ENCODE results near the gene ALOX12B.
"Not testable (repeated sequence)": the region's sequence is repeated elsewhere in the genome, so short reads cannot be mapped to it uniquely, and the experiment has no call there.

Gene ALOX12B

DNA sequence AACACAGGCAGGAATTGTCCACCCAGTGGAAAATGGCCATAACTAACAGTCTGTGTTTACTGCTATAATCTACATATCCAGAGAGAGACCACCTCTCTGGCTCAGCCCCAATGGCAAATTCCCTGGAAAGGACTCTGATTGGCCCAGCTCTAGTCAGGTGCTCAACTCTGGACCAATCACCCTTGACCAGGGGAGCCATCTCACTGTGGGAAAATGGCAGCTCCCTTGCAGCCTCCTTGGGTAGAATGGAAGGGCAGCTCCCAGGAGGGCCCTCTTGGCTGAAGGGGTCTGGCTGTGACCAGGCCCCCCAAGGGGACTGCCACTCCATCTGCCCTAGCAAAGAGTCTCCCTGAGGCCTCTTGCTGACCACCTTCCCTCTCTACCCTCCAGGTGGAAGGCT lies 45.5 kb downstream of the ALOX12B start:
- no peak for DNase-seq

DNA sequence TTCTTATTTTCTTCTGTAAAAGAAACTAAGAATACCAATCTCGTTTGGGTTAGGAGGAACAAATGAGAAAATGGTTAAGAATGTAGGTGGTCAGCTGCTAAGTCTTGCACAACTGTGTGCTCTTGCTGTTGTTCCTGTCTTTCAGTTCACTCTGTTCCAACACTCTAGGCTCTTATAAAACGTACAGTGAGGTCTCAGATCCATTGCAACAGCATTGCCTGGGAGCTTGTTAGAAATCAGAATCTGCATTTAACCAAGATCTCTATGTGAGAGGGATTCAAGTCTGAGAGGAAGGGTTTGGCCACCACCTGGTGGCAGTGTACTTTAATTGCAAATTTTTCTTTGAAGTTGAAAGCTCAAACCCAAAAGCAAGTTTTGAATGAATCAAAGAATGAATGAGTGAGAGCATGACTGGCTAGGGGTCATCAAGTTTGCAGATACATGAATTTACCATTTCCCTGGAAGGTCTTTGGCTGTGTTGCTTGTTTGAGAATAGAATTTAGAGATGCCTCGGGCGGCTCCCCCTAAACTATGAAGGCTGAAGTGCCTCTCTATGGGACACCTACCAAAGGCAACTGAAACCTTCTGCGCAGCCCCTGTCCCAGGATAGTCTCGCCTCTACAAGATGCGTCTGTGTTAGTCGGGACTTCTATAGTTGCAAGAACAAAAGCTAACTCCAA lies 46.1 kb downstream of the ALOX12B start:
- DNase-seq: peak; percentile 43

DNA sequence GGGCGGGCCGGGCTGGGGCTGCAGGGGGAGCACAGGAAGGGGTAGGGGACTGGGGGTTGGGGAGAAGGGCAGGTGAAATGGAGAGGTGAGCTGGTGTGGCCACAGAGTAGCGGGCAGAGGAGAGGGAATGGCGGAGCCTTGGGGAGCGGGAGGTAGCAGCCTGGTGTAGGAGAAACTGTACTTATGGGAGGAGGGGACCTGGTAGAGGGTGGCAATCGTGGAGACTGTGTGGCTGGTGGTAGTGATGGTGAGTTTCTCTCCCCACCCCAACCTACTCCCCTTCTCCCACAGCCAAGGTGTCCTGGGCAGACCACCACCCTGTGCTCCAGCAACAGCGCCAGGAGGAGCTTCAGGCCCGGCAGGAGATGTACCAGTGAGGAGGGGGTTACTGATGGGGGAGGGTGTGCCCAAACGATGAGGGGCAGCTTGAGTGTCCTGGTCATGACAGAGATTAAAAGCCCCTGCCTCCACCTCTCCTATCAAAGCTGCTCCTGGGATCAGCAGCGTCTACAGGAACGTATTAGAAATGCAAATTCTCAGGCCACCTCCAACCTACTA lies 47.8 kb downstream of the ALOX12B start:
- DNase-seq: no peak

DNA sequence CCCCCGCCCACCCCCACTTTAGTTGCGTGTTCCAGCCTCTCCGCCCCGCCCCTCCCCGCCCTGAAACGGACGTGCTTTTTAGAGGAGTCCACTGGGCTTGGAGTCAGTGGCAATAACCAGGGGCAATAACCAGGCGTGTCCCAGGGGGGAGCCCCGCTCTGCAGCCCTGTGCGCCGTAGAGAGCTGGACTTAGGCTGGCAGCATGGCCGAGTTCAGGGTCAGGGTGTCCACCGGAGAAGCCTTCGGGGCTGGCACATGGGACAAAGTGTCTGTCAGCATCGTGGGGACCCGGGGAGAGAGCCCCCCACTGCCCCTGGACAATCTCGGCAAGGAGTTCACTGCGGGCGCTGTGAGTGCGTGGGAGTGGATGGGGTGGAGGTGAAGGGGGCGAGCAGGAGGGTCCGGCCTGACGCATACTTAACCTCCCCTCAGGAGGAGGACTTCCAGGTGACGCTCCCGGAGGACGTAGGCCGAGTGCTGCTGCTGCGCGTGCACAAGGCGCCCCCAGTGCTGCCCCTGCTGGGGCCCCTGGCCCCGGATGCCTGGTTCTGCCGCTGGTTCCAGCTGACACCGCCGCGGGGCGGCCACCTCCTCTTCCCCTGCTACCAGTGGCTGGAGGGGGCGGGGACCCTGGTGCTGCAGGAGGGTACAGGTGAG lies 48.4 kb downstream of the ALOX12B start, which contains the start of gene ALOX15B:
Gene ALOX15B, plus strand, starts transcription at position 106 of the 657 bp plus-strand sequence. Its CDS starts 97 bp downstream, at position 203.
- no peak for DNase-seq

DNA sequence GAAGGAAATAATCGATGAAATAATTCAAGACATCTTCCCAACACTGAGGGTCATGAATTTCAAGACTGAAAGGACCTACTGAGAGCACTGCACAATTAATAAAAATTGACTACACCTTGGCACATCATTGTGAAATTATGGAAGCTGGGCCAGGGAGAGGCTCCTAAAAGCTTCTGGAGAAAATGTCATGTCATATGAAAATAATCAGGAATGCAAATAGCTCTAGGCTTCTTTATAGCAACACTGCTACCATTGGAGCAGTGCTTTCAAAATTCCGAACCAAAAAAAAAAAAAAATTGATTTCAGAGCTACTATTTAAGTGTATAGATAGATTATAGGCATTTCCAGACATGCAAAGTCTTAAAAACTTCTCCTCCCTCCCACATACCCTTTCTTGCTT lies 55.1 kb downstream of the ALOX12B start:
- DNase-seq: no peak

DNA sequence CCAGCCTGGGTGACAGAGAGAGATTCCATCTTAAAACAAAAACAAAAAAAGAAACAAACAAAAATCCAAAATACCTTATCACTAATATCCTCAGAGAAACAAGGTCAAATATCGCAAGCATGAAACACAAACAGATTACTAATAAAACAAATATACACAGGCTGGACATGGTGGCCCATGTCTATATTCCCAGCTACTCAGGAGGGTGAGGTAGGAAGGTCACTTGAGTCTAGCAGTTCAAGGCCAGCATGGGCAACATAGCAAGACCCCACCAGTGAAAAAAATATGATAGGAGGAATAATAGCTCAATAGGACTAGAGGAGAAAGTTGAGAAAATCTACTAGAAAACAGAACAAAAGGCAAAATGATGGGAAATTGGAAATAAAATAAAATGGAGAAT lies 55.6 kb downstream of the ALOX12B start:
- DNase-seq: no peak

DNA sequence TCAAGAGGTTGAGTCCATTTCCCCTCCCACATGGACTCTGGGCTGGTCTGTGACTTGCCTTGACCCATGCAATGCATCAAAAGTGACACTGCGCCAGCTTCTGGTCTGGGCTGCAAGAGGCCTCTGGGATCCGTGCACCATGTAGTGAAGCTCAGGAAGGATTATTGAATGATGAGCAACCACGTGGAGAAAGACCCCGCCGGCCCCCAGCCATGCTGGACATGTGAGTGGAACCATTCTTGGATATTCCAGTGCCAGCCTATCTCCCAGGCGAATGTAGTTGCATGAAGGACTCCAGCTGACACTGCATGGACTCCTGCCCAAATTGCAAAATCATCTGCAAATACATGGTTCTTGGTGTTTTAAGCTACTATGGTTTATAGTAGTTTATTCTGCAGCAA lies 56.3 kb downstream of the ALOX12B start:
- DNase-seq: no peak

DNA sequence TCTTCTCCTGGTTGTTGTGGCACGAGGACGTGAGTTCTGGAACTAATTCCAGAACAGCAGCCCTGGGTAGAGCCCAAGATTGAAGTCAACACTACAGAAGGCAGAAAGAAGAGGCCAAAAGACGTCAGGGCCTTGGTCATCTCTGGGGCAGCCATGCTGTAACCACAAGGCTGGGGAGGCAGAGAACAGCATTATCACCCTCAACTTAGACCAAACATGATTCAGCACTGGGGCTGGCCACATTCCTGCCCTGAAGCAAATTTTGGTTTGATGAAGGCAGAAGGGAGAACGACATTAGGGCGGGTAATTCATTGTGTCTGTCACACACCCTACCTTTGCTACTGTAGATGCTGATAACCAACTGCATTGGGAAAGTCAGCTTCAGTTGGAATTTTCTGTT lies 58.4 kb downstream of the ALOX12B start:
- DNase-seq: no peak

DNA sequence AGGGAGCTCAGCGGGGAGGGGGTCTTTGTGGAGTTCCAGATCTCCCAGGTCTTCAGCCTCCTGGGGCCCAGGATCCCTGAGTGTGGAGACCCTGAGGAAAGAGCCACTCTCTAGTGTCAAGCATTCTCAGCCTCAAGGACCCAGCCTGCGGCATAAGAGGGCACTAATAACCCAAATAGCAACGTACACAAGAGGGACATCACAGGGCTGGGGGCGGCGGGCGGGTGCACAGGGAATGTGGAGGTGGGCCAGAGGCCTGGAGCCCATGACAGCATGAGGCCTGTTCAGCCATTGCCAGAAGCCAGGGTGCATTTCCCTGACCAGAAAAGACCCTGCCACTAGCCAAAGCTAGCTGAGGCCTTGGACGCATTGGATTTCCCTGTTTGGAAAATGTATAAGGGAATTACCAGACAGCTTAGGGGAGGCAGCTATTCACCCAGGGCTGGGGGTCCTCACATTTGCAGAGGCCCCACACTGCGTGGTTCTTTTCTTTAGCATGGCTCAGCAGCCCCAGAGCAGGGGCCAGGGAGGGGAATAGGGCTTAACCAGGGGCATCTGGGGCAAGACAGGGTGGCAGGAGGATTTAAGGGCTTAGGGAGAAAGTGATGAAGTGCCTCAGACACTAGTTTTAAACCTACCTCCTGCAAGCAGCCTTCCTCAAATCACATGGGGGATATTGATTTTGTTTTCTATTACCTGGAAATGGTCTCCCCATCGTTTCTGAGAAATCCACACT lies 62.2 kb downstream of the ALOX12B start:
- DNase-seq: no peak

DNA sequence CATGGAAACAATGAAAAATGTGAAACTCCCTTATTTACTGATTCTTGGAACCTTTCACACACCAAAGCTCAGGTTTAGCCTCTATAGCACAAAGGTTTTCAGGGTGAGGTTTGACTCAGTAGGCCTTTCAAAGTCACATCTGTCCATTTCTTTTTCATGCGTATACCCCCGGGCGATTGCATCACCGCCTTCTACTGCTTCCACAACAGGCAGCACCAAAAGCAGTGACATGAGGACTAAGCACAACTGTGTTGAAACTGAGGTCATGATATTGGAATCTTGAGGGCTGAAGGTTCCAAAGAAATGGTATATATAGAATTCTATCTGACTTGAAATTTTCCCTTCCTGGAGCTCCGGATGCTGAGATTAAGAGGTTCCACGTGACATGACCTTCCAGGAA lies 63.4 kb downstream of the ALOX12B start:
- DNase-seq: not testable (repeated sequence)
